Mesothelial cell of epicardium (in vitro differentiated cells): ENCODE data around the gene KIF4A. TPM values are rescaled to one million over a fixed set of nuclear protein-coding genes. Genes with fewer than 3 reads are reported as not detected.

Source experiments
- DNase-seq, 2 experiments: peaks; one replicate each; pipeline ENCODE4 v3.0.0; 2021; ENCODE audit warnings: low spot score in 2 of 2; ENCODE audit not compliant: unreplicated experiment in 2 of 2
- H3K27ac Mint-ChIP-seq: 2 replicates; pipeline ENCODE4 v1.8.0; 2021; ENCODE audit warnings: mixed read lengths
- H3K27me3 Mint-ChIP-seq: 2 replicates; pipeline ENCODE4 v1.8.0; 2021; ENCODE audit warnings: low read depth, mixed read lengths
- H3K36me3 Mint-ChIP-seq: 2 replicates; pipeline ENCODE4 v1.8.0; 2021; ENCODE audit warnings: mixed read lengths
- H3K4me1 Mint-ChIP-seq: 2 replicates; pipeline ENCODE4 v1.8.0; 2021; ENCODE audit warnings: mixed read lengths
- H3K4me3 Mint-ChIP-seq: 2 replicates; pipeline ENCODE4 v1.8.0; 2021; ENCODE audit warnings: mild to moderate bottlenecking, moderate library complexity, mixed read lengths
- H3K9me3 Mint-ChIP-seq: 2 replicates; pipeline ENCODE4 v1.8.0; 2021; ENCODE audit warnings: mixed read lengths
- total RNA-seq: library from RNA; stranded (reverse); gene quantifications from 3 replicates; pipeline ENCODE4 v1.2.1, GENCODE V29; 2021
- TF ChIP-seq, protein P1 (sequence below): fragments of 200-600 bp; sonication (generic); IDR thresholded peaks from one replicate; pipeline ENCODE4 v1.5.0; 2021; ENCODE audit warnings: antibody characterized with exemption; ENCODE audit not compliant: unreplicated experiment

KIF4A gene
- total RNA-seq, 1 donor from 2014 or later: 12.2 TPM

- Mint-ChIP-seq H3K4me1 (peaks cover 11% of the 10 kb centered on the region), H3K27me3 (peaks cover 57% of the 10 kb centered on the region), H3K36me3 (no peaks in the 10 kb centered on the region), H3K9me3 (peaks cover 13% of the 10 kb centered on the region), H3K27ac (no peak overlapping the region), H3K4me3 (no peak overlapping the region)
- TF ChIP-seq, protein P1, sequence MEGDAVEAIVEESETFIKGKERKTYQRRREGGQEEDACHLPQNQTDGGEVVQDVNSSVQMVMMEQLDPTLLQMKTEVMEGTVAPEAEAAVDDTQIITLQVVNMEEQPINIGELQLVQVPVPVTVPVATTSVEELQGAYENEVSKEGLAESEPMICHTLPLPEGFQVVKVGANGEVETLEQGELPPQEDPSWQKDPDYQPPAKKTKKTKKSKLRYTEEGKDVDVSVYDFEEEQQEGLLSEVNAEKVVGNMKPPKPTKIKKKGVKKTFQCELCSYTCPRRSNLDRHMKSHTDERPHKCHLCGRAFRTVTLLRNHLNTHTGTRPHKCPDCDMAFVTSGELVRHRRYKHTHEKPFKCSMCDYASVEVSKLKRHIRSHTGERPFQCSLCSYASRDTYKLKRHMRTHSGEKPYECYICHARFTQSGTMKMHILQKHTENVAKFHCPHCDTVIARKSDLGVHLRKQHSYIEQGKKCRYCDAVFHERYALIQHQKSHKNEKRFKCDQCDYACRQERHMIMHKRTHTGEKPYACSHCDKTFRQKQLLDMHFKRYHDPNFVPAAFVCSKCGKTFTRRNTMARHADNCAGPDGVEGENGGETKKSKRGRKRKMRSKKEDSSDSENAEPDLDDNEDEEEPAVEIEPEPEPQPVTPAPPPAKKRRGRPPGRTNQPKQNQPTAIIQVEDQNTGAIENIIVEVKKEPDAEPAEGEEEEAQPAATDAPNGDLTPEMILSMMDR: no peak
- DNase-seq: no peak
Observed at GRCh38 chrX:70437011-70437410, 147.1 kb downstream of the KIF4A start.

DNA sequence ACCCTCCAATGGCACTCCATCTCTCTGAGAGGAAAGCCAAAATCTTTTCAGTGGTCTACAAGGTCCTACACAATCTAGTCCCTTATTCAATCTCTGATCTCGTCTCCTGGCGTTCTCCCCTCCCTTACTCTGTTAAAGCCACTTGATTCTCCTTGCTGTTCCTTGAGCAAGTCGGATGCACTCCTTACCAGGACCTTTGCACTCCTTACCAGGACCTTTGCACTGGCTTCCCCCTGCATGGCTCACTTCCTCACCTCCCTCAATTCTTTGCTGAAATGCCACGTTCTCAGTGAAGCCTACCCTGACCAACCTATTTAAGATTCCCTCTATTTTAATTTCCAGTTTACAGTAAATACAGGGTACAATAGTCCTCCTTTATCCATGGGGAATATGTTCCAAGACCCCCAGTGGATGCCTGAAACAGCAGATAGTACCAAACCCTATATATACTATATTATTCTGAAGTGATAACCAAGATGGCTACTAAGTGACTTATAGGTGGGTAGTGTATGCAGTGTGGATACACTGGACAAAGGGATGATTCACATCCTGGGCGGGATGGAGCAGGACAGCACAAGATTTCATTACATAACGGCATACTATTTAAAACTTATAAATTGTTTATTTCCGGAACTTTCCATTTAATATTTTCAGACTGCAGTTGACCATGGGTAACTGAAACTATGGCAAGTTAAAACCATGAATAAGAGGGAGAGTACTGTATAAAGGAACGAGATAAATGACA, 148.2 kb downstream of the KIF4A start:
- Mint-ChIP-seq H3K36me3 (no peaks in the 10 kb centered on the region), H3K4me1 (peaks cover 10% of the 10 kb centered on the region), H3K4me3 (no peak overlapping the region), H3K9me3 (peaks cover 12% of the 10 kb centered on the region), H3K27ac (no peak overlapping the region), H3K27me3 (peaks cover 68% of the 10 kb centered on the region)
- no peak for DNase-seq
- TF ChIP-seq, protein P1: no peak

DNA sequence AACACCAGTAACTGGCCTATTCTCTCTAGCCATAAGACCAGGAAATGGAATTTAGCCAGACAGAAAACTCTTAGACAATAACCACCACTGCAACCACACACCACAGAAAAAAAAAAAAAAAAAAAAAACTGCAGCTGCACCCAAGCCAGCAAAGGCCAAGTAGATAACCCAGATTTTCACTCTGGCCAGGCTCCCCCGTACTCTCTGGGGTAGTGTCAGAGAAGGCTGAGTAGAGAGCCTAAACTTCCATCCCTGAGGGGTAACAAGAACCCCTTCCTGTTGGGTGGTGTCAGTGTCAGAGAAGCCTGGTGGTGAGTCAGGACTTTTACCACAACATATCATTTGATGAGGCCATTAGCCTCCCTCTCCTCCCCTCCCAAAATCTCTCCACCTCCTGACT, 149.1 kb downstream of the KIF4A start:
- Mint-ChIP-seq H3K4me3 (no peak overlapping the region), H3K27me3 (peaks cover 77% of the 10 kb centered on the region), H3K4me1 (peaks cover 4% of the 10 kb centered on the region), H3K36me3 (no peaks in the 10 kb centered on the region), H3K9me3 (peaks cover 9% of the 10 kb centered on the region), H3K27ac (no peak overlapping the region)
- TF ChIP-seq, protein P1: no peak
- DNase-seq: no peak

DNA sequence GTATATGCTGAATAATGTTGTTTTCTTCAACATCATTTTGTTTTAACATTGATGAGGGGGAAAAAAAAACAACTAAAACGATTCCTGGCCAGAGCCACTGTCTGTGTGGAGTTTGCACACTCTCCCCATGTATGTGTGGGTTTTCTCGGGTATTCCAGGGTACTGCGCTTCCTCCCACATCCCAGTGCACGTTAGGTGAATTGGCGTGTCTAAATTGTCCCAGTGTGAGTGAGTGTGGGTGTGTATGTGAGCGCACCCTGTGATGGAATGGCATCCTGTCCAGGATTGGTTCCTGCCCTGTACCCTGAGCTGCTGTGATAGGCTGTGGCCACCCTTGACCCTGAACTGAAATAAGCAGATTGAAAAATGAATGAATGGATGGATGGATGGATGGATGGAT, 152.3 kb downstream of the KIF4A start:
- DNase-seq: no peak
- Mint-ChIP-seq H3K36me3 (no peaks in the 10 kb centered on the region), H3K9me3 (peaks cover 12% of the 10 kb centered on the region), H3K27me3 (peaks cover 89% of the 10 kb centered on the region), H3K4me3 (no peak overlapping the region), H3K4me1 (no peaks in the 10 kb centered on the region), H3K27ac (no peak overlapping the region)
- TF ChIP-seq, protein P1: no peak

DNA sequence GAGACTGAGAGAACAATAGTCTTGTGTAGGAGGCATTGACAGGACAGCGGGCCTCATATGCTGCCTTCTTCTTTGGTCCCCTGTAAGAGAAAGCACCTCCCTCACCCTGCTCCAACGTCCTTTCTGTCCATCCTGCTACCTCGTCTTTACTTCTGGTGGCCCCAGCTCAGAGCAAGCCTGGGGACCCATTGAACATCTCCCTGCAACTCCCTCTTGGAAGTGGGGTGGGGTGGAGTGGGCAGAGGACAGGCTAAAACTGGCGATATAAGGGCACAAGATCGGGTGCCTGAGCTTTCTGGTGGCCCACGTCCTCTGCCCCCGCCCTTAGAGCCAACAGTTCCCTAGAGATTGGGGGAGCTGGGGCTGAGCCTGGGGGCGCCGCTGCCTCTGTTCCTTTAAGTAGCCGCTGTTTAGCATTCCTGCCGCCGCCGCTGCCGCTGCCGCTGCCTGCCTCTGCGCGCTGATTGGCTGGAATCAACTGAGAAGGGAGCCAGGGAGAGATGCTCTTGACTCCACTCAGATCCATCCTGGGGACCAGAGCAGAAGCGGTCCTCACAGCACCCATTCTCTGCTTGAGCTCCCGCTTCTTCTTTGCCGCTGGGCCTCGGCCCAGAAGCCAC, 154.5 kb downstream of the KIF4A start, which contains the start of gene DLG3:
TSS of gene DLG3 (plus strand) at position 510 of the 620 bp plus-strand sequence. CDS start 367 bp downstream, outside the sequence.
- Mint-ChIP-seq H3K4me3 (no peak within 1 kb of the TSS), H3K27me3 (peaks cover 77% of the 10 kb centered on the region), H3K36me3 (no peaks in the 10 kb centered on the region), H3K27ac (no peak within 1 kb of the TSS), H3K9me3 (peaks cover 9% of the 10 kb centered on the region), H3K4me1 (no peaks in the 10 kb centered on the region)
- TF ChIP-seq, protein P1: no peak
- peak in 1 of 2 experiments; percentile 52 for DNase-seq
